GM12801 (cell line): ENCODE results near the gene CPHXL2.

Experiments
- TF ChIP-seq, protein P1 (sequence below): IDR thresholded peaks from one replicate; pipeline ENCODE4 v1.5.1; 2011; ENCODE audit warnings: control low read depth; ENCODE audit not compliant: insufficient read length; ENCODE audit errors: extremely low read depth

Gene CPHXL2

DNA sequence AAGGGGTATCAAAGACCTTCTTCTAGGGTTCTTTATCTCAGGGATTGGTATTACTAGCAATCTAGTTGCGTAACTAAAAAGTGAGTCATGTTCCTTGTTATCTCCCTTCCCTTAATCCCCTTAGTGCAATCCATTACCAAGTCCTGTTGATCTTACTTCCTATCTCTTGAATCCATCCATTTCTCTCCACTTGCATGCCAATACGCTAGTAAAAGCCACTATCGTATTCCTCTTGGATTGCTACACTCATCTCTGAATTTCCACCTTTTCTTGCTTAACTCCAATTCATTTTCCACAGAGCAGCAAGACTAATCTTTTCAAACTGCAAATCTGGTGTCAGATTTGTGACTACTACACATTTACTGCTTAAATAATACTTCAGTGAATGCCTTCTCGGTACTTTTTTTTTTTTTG, 51.9 kb downstream of the CPHXL2 start:
- TF ChIP-seq, protein P1, sequence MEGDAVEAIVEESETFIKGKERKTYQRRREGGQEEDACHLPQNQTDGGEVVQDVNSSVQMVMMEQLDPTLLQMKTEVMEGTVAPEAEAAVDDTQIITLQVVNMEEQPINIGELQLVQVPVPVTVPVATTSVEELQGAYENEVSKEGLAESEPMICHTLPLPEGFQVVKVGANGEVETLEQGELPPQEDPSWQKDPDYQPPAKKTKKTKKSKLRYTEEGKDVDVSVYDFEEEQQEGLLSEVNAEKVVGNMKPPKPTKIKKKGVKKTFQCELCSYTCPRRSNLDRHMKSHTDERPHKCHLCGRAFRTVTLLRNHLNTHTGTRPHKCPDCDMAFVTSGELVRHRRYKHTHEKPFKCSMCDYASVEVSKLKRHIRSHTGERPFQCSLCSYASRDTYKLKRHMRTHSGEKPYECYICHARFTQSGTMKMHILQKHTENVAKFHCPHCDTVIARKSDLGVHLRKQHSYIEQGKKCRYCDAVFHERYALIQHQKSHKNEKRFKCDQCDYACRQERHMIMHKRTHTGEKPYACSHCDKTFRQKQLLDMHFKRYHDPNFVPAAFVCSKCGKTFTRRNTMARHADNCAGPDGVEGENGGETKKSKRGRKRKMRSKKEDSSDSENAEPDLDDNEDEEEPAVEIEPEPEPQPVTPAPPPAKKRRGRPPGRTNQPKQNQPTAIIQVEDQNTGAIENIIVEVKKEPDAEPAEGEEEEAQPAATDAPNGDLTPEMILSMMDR: no peak

DNA sequence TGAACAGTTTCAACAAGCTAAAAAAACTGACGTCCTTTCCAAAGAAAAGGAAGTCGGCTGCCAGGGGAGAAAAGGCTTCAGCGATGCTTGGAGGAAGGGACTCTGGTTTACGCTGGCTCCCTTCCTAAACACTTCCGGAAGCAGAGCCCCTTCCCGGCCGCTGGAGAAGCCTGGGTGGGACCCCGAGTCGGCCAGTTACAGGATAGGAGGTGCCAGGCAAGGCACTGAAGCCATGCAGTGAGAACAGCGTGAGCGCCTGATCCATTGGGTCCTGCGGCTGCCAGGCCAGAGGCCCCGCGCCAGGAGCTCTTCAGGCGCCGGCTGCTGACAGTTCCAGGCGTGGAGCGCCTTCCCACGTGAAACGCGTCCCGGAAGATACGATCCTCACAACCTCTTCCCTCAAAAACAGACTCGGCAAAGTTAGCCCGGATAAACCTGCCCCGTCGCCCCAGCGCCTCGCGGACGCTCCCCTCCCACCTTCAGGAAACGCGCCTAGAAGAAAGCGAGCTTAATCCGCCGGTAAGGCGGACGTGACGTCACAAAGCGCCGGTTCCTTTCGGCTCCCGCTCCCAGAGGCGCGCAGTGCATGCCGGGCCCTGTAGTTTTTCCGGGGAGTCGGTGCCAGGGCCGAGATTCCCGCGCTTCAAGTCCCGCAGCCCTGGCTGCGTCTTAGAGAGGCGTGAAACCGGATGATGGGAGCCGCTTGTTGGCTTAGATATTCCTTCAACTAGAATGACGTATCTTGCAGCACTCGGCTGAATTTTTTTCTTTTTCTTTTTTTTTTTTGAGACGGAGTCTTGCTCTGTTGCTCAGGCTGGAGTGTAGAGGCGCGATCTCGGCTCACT, 53.8 kb downstream of the CPHXL2 start, which contains the start of gene ADAT1:
Gene ADAT1, minus strand, starts transcription at position 521 of the 845 bp plus-strand sequence. CDS start 2,482 bp downstream, outside the sequence.
- TF ChIP-seq, protein P1: no peak

DNA sequence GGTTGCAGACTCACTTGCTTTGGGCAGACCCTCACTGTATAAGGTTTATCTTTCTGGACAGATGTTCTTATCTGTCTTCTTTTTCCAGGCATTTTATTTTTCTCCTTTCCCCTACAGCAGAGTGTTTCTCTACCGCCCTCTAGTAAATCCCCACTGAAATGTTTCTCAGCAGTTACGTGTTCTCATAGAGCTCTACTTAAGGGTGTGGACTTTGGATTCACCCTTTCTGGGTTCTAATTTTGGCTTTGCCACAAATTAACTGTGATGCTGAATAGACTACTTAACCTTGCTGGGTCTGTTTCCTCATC, 55.7 kb downstream of the CPHXL2 start:
- TF ChIP-seq, protein P1: no peak

DNA sequence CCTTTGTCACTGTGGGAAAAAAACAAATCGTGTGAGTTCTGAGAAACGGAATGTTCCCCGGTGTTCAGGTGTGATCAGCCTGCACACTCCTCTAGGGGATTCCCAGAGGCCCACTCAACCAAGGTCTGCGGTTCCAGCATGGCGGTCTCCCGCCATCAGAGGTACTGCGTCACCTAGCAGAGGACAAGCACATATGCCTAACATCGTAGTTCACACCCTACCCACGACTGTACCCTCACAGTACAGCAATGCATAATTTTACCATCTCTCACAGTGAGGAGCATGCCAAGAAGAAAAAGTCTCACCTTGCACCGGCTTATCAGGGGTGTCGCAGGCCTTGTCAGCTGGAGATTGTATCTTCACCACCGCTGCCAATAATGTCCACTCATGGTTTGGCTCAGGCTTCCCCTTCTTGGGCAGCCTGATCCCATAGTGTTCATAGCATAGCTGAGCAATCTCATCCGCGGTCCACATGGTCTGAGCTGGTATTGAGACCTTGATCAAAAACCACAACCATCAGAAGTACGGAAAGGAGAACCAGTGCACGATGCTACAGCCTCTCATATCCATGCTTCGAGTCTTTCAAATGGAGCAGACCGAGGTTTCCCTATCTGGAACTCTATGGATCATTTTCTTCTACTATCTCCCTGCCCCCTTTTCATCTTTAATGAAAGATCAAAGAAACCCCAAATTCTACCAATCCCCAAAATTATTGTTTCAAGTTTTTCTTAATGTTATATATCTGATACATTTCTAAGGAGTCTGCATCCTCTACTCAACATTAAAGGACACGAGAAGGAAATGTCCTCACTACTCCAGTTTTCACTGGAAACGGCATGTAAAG, 56.3 kb downstream of the CPHXL2 start:
- TF ChIP-seq, protein P1: no peak

DNA sequence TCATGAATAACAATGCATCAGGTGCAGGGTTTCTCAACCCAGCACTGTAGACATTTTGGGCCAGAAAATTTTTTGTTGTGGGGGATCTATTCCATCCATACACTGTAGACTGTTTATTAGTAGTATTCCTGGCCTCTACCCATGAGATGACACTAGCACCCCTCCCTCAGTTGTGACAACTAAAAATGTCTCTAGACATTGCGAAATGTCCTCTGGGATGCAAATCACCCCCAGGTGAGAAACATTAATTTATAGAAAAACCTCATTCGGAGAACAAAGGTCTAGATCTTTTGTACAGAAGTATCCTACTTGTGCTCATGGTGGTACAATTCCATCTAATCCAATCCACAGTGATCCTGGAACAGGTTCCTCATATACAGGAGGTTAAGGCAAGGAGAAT, 58.0 kb downstream of the CPHXL2 start:
- TF ChIP-seq, protein P1: no peak

DNA sequence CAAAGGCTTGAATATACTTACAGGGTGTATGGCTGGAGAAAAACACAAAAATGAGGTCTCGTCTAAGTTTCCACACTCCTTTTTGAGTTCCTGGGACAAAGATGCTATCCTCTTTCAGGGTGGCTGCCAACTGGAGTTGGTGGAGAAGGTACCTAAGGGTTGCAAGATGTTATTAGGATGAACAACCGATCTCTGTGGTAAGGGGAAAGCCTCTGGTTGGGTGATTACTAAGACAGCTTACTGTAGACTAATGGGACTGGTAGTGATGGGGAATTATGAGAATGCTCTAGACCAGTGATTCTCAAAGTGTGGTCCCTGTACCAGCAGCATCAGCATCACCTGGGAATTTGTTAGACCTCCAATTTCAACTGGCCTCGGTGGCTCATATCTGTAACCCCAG, 59.7 kb downstream of the CPHXL2 start:
- TF ChIP-seq, protein P1: no peak

DNA sequence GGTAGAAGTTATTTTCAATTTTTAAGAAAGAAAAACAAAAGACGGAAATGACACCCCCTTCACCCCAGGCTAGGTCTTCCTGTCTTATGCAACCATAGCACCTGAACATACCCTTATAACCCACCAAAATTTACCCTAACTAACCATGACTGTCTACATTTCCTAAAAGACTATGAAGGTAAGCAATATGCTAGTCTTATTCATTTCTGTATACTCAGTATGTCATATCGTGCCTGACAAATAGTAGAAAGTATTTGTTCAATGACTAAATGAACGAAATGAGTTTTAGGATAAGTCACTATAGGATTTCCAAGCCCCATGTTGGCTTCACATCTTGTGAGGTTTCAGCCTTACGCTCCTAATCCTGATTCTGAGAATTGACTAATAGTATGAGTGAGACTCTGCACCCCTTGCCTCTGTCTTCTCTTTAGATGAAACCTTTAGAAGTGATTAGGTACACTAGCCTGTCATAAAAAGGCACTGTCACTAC, 60.2 kb downstream of the CPHXL2 start:
- TF ChIP-seq, protein P1: no peak
